Activated CD8-positive, alpha-beta T cell treated with anti-CD3 and anti-CD28 coated beads for 36 hours (primary cell): ENCODE results near the gene TMEM132A. TPM values are rescaled to one million over a fixed set of nuclear protein-coding genes. Genes with fewer than 3 reads are reported as not detected.

Experiments
- ATAC-seq: fragments of 200-7000 bp; cut with Tn5 transposase; one replicate; pipeline ENCODE4 v1.10.0; 2021; ENCODE audit warnings: mild to moderate bottlenecking, moderate library complexity
- CTCF ChIA-PET: fragments of 350-600 bp; sonication (Branson Sonifier 250); formaldehyde crosslinking; loops from one replicate; lab custom pipeline; 2021; ENCODE audit warnings: antibody characterized with exemption; lab: Charles Lee
- POLR2A ChIA-PET: fragments of 350-600 bp; sonication (Branson Sonifier 250); formaldehyde crosslinking; loops from one replicate; lab custom pipeline; 2021; ENCODE audit warnings: antibody characterized with exemption; lab: Charles Lee
- DNase-seq: peaks from one replicate; pipeline ENCODE4 v3.0.0-alpha.2; 2020
- H3K27ac Mint-ChIP-seq: one replicate; pipeline ENCODE4 v1.8.0; 2021; ENCODE audit warnings: mild to moderate bottlenecking, mixed read lengths
- H3K27me3 Mint-ChIP-seq: one replicate; pipeline ENCODE4 v1.8.0; 2021; ENCODE audit warnings: mixed read lengths
- H3K36me3 Mint-ChIP-seq: one replicate; pipeline ENCODE4 v1.8.0; 2021; ENCODE audit warnings: low read depth, mixed read lengths
- H3K4me1 Mint-ChIP-seq: one replicate; pipeline ENCODE4 v1.8.0; 2021; ENCODE audit warnings: low read depth, mixed read lengths
- H3K4me3 Mint-ChIP-seq: one replicate; pipeline ENCODE4 v1.8.0; 2021; ENCODE audit warnings: mild to moderate bottlenecking, moderate library complexity, mixed read lengths
- H3K9me3 Mint-ChIP-seq: one replicate; pipeline ENCODE4 v1.8.0; 2021; ENCODE audit warnings: mixed read lengths
- CTCF ChIP-seq: fragments of 200-600 bp; IDR thresholded peaks from one replicate; pipeline ENCODE4 v1.8.0; 2022; ENCODE audit warnings: antibody characterized with exemption, mild to moderate bottlenecking
- intact Hi-C: fragments of 100-400 bp; cut with micrococcal nuclease; formaldehyde crosslinking; loops from one replicate; pipeline ENCODE4 v1.10.0; 2022
- total RNA-seq, 2 experiments: library from RNA; stranded (reverse); gene quantifications; one replicate each; pipeline ENCODE4 v1.2.3, GENCODE V29; 2021

The TMEM132A gene
- total RNA-seq, 2 experiments from 2014 or later: 1.1 to 1.3 TPM

- Mint-ChIP-seq H3K27ac (no peak overlapping the region), H3K27me3 (peaks cover 4% of the 10 kb centered on the region), H3K9me3 (no peaks in the 10 kb centered on the region), H3K36me3 (no peaks in the 10 kb centered on the region), H3K4me1 (peaks cover 12% of the 10 kb centered on the region), H3K4me3 (no peak overlapping the region)
- no peak for TF ChIP-seq CTCF
- POLR2A ChIA-PET: no interaction called here
- DNase-seq (no peak), ATAC-seq (no peak)
- intact Hi-C loops: no loop called here
- CTCF ChIA-PET: no interaction called here
These were observed 22.5 kb downstream of the TMEM132A start for GRCh38 chr11:60946601-60947264.

- no peaks in the 10 kb centered on the region for H3K9me3 Mint-ChIP-seq
- ChIA-PET POLR2A (interaction anchor here (1.0 kb wide), 1 partner anchor 27 kb away, joined by 3 read pairs; no protein-coding TSS in a partner anchor), CTCF (no interaction called here)
- peaks cover 21% of the 10 kb centered on the region for H3K4me1 Mint-ChIP-seq
- H3K4me3 Mint-ChIP-seq: no peak overlapping the region
- DNase-seq: no peak
- no peaks in the 10 kb centered on the region for H3K36me3 Mint-ChIP-seq
- no peak for TF ChIP-seq CTCF
- intact Hi-C loops: no loop called here
- no peak overlapping the region for H3K27ac Mint-ChIP-seq
- no peak for ATAC-seq
- peaks cover 5% of the 10 kb centered on the region for H3K27me3 Mint-ChIP-seq
These were observed 23.4 kb downstream of the TMEM132A start for GRCh38 chr11:60947700-60948099.

- intact Hi-C loops: no loop called here
- DNase-seq: no peak
- no peaks in the 10 kb centered on the region for H3K36me3 Mint-ChIP-seq
- no peak for ATAC-seq
- no peak overlapping the region for H3K4me3 Mint-ChIP-seq
- H3K9me3 Mint-ChIP-seq: no peaks in the 10 kb centered on the region
- H3K4me1 Mint-ChIP-seq: peaks cover 25% of the 10 kb centered on the region
- peaks cover 5% of the 10 kb centered on the region for H3K27me3 Mint-ChIP-seq
- ChIA-PET POLR2A (interaction anchor here (0.6 to 1.0 kb wide), 2 partner anchors 27 to 153 kb away, joined by 3 read pairs; no protein-coding TSS in a partner anchor), CTCF (no interaction called here)
- H3K27ac Mint-ChIP-seq: no peak overlapping the region
- no peak for TF ChIP-seq CTCF
These were observed 24.0 kb downstream of the TMEM132A start for GRCh38 chr11:60948250-60948649.

GRCh38 chr11:60950024-60950423, 25.8 kb downstream of the TMEM132A start:
- H3K4me1 Mint-ChIP-seq: peaks cover 25% of the 10 kb centered on the region
- H3K4me3 Mint-ChIP-seq: peak overlapping the region; percentile 26
- ATAC-seq: no peak
- DNase-seq: no peak
- no peak for TF ChIP-seq CTCF
- CTCF ChIA-PET: interaction anchor here (1.2 to 1.7 kb wide), 2 partner anchors 9 to 19 kb away, joined by 5 to 9 read pairs; no protein-coding TSS in a partner anchor
- H3K36me3 Mint-ChIP-seq: no peaks in the 10 kb centered on the region
- no peaks in the 10 kb centered on the region for H3K9me3 Mint-ChIP-seq
- H3K27me3 Mint-ChIP-seq: peaks cover 5% of the 10 kb centered on the region
- POLR2A ChIA-PET: interaction anchor here (1.7 kb wide), 1 partner anchor 9 kb away, joined by 8 read pairs; no protein-coding TSS in a partner anchor
- intact Hi-C loops: no loop called here
- no peak overlapping the region for H3K27ac Mint-ChIP-seq

GRCh38 chr11:60950933-60951605, 26.8 kb downstream of the TMEM132A start:
- DNase-seq: peak; percentile 44
- H3K36me3 Mint-ChIP-seq: no peaks in the 10 kb centered on the region
- no peak overlapping the region for H3K27ac Mint-ChIP-seq
- H3K27me3 Mint-ChIP-seq: peaks cover 5% of the 10 kb centered on the region
- ChIA-PET CTCF (interaction anchor here (5.5 kb wide), 1 partner anchor 20 kb away, joined by 22 read pairs; the partner anchor contains the start of gene CD6), POLR2A (interaction anchor here (0.6 to 1.7 kb wide), 4 partner anchors 9 to 210 kb away, joined by 3 to 8 read pairs (median 4); partner anchors contain the start of gene VPS37C)
- H3K4me1 Mint-ChIP-seq: peaks cover 29% of the 10 kb centered on the region
- intact Hi-C loops: no loop called here
- ATAC-seq: peak; percentile 37
- peak overlapping the region; percentile 68 for H3K4me3 Mint-ChIP-seq
- H3K9me3 Mint-ChIP-seq: no peaks in the 10 kb centered on the region
- no peak for TF ChIP-seq CTCF
